Mesendoderm (in vitro differentiated cells): ENCODE data around the gene ATAD2B.

Experiments used
- DNase-seq: peaks from one replicate; pipeline ENCODE4 v3.0.0; 2013
- H2AK5ac ChIP-seq: 2 replicates; pipeline ENCODE4 v1.6.1; 2013; ENCODE audit warnings: low read length, inconsistent platforms
- H2BK120ac ChIP-seq: 2 replicates; pipeline ENCODE4 v1.6.1; 2013; ENCODE audit warnings: low read depth, mild to moderate bottlenecking, low read length, moderate library complexity, mixed read lengths
- H2BK15ac ChIP-seq: replicated peaks from 2 replicates; pipeline ENCODE4 v1.6.1; 2013; ENCODE audit warnings: low read depth, mild to moderate bottlenecking, moderate library complexity
- H2BK5ac ChIP-seq: 2 replicates; pipeline ENCODE4 v1.6.1; 2013; ENCODE audit warnings: low read length, inconsistent platforms
- H3K18ac ChIP-seq: 2 replicates; pipeline ENCODE4 v1.6.1; 2013; ENCODE audit warnings: mild to moderate bottlenecking, low read length, mixed read lengths
- H3K23ac ChIP-seq: one replicate; pipeline ENCODE4 v1.6.1; 2013; ENCODE audit warnings: low read length
- H3K27ac ChIP-seq: 2 replicates; pipeline ENCODE4 v1.5.1; 2013; ENCODE audit warnings: low read depth, mild to moderate bottlenecking, inconsistent platforms, low read length, moderate library complexity
- H3K27me3 ChIP-seq: 2 replicates; pipeline ENCODE4 v1.6.1; 2013; ENCODE audit warnings: low read length, control low read depth, mild to moderate bottlenecking, inconsistent platforms; ENCODE audit not compliant: insufficient read depth, poor library complexity
- H3K36me3 ChIP-seq: 2 replicates; pipeline ENCODE4 v1.6.1; 2013; ENCODE audit warnings: low read length, inconsistent platforms; ENCODE audit not compliant: control insufficient read depth, insufficient read depth
- H3K4ac ChIP-seq: one replicate; pipeline ENCODE4 v1.6.1; 2013; ENCODE audit warnings: low read depth, mild to moderate bottlenecking, low read length, moderate library complexity
- H3K4me1 ChIP-seq: 2 replicates; pipeline ENCODE4 v1.6.1; 2013; ENCODE audit warnings: low read depth, low read length, inconsistent platforms; ENCODE audit not compliant: control insufficient read depth
- H3K4me2 ChIP-seq: 2 replicates; pipeline ENCODE4 v1.6.1; 2013; ENCODE audit warnings: low read length
- H3K4me3 ChIP-seq: 2 replicates; pipeline ENCODE4 v1.5.1; 2013; ENCODE audit warnings: mild to moderate bottlenecking, low read length
- H3K56ac ChIP-seq: one replicate; pipeline ENCODE4 v1.6.1; 2013; ENCODE audit warnings: low read length
- H3K79me1 ChIP-seq: 2 replicates; pipeline ENCODE4 v1.6.1; 2013; ENCODE audit warnings: low read length, inconsistent platforms
- H3K79me2 ChIP-seq: 2 replicates; pipeline ENCODE4 v1.6.1; 2013; ENCODE audit warnings: mild to moderate bottlenecking, low read length; ENCODE audit not compliant: control insufficient read depth, insufficient read depth
- H3K9ac ChIP-seq: 2 replicates; pipeline ENCODE4 v1.6.1; 2013; ENCODE audit warnings: low read length, inconsistent platforms
- H4K5ac ChIP-seq: one replicate; pipeline ENCODE4 v1.6.1; 2013; ENCODE audit warnings: low read length
- H4K8ac ChIP-seq: one replicate; pipeline ENCODE4 v1.6.1; 2013; ENCODE audit warnings: low read depth, mild to moderate bottlenecking, control low read depth, low read length, moderate library complexity
- WGBS: extraction: QIAGEN DNeasy Blood & Tissue Kit; methylation state at CpG from one replicate; pipeline ENCODE4 v1.1.7; 2013; ENCODE audit warnings: low lambda C conversion rate, missing lambda C conversion rate; ENCODE audit not compliant: insufficient coverage; ENCODE audit errors: extremely low coverage; 5-methylcytosine and 5-hydroxymethylcytosine counted together

Gene ATAD2B

DNA sequence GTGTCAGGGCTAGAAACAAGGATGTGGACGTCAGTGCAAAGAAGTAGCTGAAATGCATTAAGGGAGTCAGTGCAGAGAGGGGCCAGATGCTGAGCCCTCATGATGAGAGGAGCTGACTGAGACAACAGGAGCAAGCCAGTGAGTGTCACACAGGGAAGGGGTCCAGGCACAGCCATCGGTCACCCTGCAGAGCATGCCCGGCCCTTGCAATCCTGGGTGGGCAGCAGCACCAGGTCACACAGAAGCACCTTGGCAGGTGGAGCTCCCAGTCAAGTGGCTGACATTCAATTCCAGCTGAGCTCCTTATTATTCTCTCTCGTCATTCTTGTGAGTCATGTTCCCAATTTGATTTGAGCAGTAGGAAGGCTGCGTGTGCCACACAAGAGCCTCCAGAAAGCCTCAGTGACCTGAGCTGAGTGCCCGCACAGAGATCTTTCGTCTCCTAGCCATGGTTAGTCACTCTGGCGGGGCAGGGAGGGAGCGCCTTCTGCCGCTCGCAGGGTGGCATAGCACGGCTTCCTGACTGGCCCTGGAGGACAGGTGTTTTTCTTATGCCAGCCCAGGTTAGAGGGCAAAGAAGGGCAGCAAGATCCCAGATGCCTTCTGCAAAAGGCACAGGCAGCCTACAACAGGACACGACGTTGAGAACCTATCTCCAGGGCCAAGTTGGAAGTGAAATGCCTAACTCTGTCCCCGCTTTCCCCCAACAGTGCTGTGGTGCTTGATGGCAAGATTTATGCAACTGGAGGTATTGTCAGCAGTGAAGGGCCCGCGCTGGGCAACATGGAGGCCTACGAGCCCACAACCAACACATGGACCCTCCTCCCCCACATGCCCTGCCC lies 220.9 kb downstream of the ATAD2B start:
- Histone ChIP-seq H3K79me1 (no peaks in the 10 kb centered on the region), H2BK120ac (no peak overlapping the region), H3K4me1 (no peaks in the 10 kb centered on the region), H3K36me3 (no peaks in the 10 kb centered on the region), H3K4me3 (no peak overlapping the region), H3K4me2 (no peak overlapping the region), H2BK15ac (no peak overlapping the region), H2AK5ac (no peak overlapping the region), H3K27ac (no peak overlapping the region), H3K27me3 (no peaks in the 10 kb centered on the region), H3K79me2 (no peaks in the 10 kb centered on the region), H3K23ac (no peak overlapping the region), H4K8ac (no peak overlapping the region), H3K4ac (no peak overlapping the region), H3K9ac (no peak overlapping the region), H3K18ac (no peak overlapping the region), H4K5ac (no peak overlapping the region), H2BK5ac (no peak overlapping the region), H3K56ac (no peak overlapping the region)
- no CpG with 5 or more reads among the region's 18 CpGs for WGBS
- no peak for DNase-seq

DNA sequence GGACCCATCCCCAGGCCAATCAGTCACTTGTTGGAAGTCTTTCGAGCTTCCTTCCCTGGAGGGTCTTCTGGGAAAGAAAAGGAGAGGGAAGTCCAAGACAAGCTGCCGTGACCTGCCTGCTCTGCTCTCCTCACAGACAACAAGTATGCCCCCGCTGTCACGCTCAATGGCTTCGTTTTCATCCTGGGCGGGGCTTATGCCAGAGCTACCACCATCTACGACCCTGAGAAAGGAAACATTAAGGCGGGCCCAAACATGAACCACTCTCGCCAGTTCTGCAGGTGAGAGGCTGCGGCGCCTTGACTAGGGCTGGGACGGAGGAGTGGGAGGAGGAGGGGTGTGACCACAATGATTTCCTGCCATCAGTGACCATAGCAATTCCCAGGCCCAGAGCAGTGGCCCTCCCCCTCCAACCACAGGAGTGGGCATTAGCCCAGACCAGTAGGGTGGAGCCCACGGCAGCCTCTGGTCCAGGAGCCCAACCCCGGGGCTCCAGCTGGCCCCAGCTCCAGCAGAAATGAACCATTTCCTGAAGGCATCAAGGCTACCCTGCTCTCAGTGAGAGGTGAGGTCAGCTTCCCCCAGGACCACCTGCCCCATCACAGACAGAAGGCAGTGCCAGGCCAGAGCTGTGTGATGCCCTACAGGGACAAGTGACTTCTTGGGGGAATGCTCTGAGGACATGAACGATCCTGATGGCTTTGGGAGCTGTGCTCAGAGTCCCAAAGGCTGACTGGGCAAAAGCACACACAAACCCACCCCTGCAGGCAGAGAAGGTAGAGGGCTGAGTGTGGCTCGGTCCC lies 223.1 kb downstream of the ATAD2B start:
- Histone ChIP-seq H3K79me1 (no peaks in the 10 kb centered on the region), H3K9ac (no peak overlapping the region), H3K4me3 (no peak overlapping the region), H3K4ac (no peak overlapping the region), H2BK5ac (no peak overlapping the region), H3K18ac (no peak overlapping the region), H4K8ac (no peak overlapping the region), H3K23ac (no peak overlapping the region), H3K36me3 (no peaks in the 10 kb centered on the region), H3K27ac (no peak overlapping the region), H2BK120ac (no peak overlapping the region), H2BK15ac (no peak overlapping the region), H3K4me1 (no peaks in the 10 kb centered on the region), H3K4me2 (no peak overlapping the region), H3K27me3 (no peaks in the 10 kb centered on the region), H2AK5ac (no peak overlapping the region), H3K79me2 (no peaks in the 10 kb centered on the region), H4K5ac (no peak overlapping the region), H3K56ac (no peak overlapping the region)
- DNase-seq, result no peak
- WGBS, result no CpG with 5 or more reads among the region's 16 CpGs

DNA sequence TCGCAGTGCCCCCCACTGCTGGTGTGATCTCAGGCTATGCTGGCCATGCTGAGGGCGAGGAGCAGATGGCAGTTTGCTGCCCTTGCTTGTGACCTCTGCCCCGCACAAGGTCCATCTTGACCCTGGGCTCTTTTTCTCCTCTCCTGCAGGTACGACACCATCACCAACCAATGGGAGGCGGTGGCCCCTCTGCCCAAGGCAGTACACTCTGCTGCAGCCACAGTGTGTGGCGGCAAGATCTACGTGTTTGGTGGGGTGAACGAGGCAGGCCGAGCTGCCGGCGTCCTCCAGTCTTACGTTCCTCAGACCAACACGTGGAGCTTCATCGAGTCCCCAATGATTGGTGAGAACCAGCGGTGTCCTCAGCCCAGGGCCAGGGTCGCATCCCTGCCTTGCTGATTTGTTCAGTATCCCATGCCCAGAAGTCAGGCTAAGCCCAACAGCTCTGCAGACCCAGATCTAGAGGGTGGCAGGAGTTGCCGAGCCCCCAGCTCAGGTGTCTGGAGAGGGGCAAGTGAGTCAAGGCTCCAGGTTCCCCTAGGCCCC lies 223.8 kb downstream of the ATAD2B start:
- H3K56ac ChIP-seq, result no peak overlapping the region
- H2BK5ac ChIP-seq, result no peak overlapping the region
- H4K8ac ChIP-seq, result no peak overlapping the region
- H3K36me3 ChIP-seq, result no peaks in the 10 kb centered on the region
- H3K9ac ChIP-seq, result no peak overlapping the region
- DNase-seq, result no peak
- no peak overlapping the region for H2AK5ac ChIP-seq
- H2BK120ac ChIP-seq, result no peak overlapping the region
- no CpG with 5 or more reads among the region's 17 CpGs for WGBS
- no peaks in the 10 kb centered on the region for H3K79me2 ChIP-seq
- no peak overlapping the region for H3K18ac ChIP-seq
- H3K4me1 ChIP-seq, result no peaks in the 10 kb centered on the region
- H3K23ac ChIP-seq, result no peak overlapping the region
- no peak overlapping the region for H3K4me2 ChIP-seq
- no peak overlapping the region for H4K5ac ChIP-seq
- H3K4ac ChIP-seq, result no peak overlapping the region
- H3K4me3 ChIP-seq, result no peak overlapping the region
- no peak overlapping the region for H2BK15ac ChIP-seq
- H3K27me3 ChIP-seq, result no peaks in the 10 kb centered on the region
- H3K79me1 ChIP-seq, result no peaks in the 10 kb centered on the region
- H3K27ac ChIP-seq, result no peak overlapping the region

DNA sequence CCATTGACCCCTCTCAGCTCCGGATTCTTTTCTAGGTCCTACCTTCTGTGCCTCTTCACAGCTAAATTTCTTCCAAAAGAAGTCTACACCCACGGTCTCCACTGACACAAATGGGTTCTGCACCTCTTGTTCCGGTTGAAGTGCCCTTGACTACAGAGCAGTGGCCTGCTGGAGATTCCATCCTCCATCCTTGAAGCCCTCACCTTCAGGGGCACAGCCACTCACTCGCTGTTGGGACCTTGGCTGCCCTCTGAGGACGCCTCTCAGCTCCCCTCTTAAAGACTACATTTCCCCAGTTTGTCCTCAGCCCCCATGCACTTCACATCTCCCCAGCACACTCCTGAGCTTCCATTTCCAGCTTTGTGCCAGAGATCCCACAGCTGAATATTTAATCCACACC lies 226.3 kb downstream of the ATAD2B start:
- Histone ChIP-seq H2BK5ac (no peak overlapping the region), H3K18ac (no peak overlapping the region)
- DNase-seq, result no peak

DNA sequence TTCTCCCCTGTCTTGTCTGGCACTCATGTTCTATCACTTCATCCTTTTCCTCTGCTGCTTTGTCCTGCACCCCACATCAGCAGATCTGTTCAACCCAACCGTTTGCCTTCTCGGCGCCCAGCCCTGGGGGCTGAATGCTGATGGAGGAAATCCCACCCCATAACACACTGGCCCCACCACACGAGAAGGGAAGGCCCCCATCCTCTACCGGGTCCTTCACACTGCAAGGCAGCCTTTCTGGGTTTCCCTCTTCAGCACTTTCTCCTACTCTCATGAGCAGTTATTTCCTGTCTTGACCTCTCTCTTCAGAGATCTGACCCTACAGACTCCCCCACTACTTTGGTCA lies 227.4 kb downstream of the ATAD2B start:
- Histone ChIP-seq H3K9ac (no peak overlapping the region), H3K23ac (no peak overlapping the region), H4K8ac (no peak overlapping the region), H3K79me2 (no peaks in the 10 kb centered on the region), H3K4me1 (no peaks in the 10 kb centered on the region), H3K4ac (no peak overlapping the region), H3K79me1 (no peaks in the 10 kb centered on the region), H3K18ac (no peak overlapping the region), H2BK5ac (no peak overlapping the region), H3K4me2 (no peak overlapping the region), H3K4me3 (no peak overlapping the region), H4K5ac (no peak overlapping the region), H3K36me3 (no peaks in the 10 kb centered on the region), H2BK15ac (no peak overlapping the region), H2BK120ac (no peak overlapping the region), H3K27ac (no peak overlapping the region), H3K27me3 (no peaks in the 10 kb centered on the region), H3K56ac (no peak overlapping the region), H2AK5ac (no peak overlapping the region)
- no CpG with 5 or more reads among the region's 5 CpGs for WGBS
- DNase-seq, result no peak

More for the DNA sequence above, 226.3 kb downstream of the ATAD2B start:
- H3K4me3 ChIP-seq, result no peak overlapping the region
- H3K27ac ChIP-seq, result no peak overlapping the region
- no peaks in the 10 kb centered on the region for H3K27me3 ChIP-seq
- no peaks in the 10 kb centered on the region for H3K79me1 ChIP-seq
- H4K8ac ChIP-seq, result no peak overlapping the region
- H2BK120ac ChIP-seq, result no peak overlapping the region
- H3K4me2 ChIP-seq, result no peak overlapping the region
- no peaks in the 10 kb centered on the region for H3K4me1 ChIP-seq
- no peak overlapping the region for H3K4ac ChIP-seq
- no CpG with 5 or more reads among the region's 5 CpGs for WGBS
- no peaks in the 10 kb centered on the region for H3K36me3 ChIP-seq
- H3K56ac ChIP-seq, result no peak overlapping the region
- no peak overlapping the region for H3K23ac ChIP-seq
- H4K5ac ChIP-seq, result no peak overlapping the region
- no peaks in the 10 kb centered on the region for H3K79me2 ChIP-seq
- H2BK15ac ChIP-seq, result no peak overlapping the region
- H3K9ac ChIP-seq, result no peak overlapping the region
- H2AK5ac ChIP-seq, result no peak overlapping the region
